ENCODE results near the gene MYO5A.

Gene MYO5A

GRCh38 chr15:52337198-52337853 lies 191.4 kb downstream of the MYO5A start:
- FAIRE-seq: peak; percentile 88
- TF ChIP-seq POLR2A (IDR thresholded peaks at IDR 0.05; ENCODE audit: low read depth, low read length): no peak
- DNase-seq (ENCODE audit: insufficient read length, low spot score): peak; percentile 26

- TF ChIP-seq POLR2A (IDR thresholded peaks at IDR 0.05; ENCODE audit: low read depth, low read length): no peak
- DNase-seq (ENCODE audit: insufficient read length, low spot score) (no peak), FAIRE-seq (no peak)
Measured at GRCh38 chr15:52336529-52336928, 192.2 kb downstream of the MYO5A start.

GRCh38 chr15:52334491-52335160 lies 194.1 kb downstream of the MYO5A start:
- FAIRE-seq: no peak
- no peak for DNase-seq (ENCODE audit: insufficient read length, low spot score)
- TF ChIP-seq POLR2A (IDR thresholded peaks at IDR 0.05; ENCODE audit: low read depth, low read length): no peak

- DNase-seq (ENCODE audit: insufficient read length, low spot score): peak; percentile 9
- FAIRE-seq: peak; percentile 93
- TF ChIP-seq POLR2A (IDR thresholded peaks at IDR 0.05; ENCODE audit: low read depth, low read length): no peak
Measured at GRCh38 chr15:52331490-52332240, 197.0 kb downstream of the MYO5A start.

- no peak for TF ChIP-seq POLR2A (IDR thresholded peaks at IDR 0.05; ENCODE audit: low read depth, low read length)
- FAIRE-seq (no peak), DNase-seq (ENCODE audit: insufficient read length, low spot score) (no peak)
Measured at GRCh38 chr15:52329987-52330386, 198.7 kb downstream of the MYO5A start.

GRCh38 chr15:52329150-52329549 lies 199.5 kb downstream of the MYO5A start:
- FAIRE-seq: no peak
- no peak for TF ChIP-seq POLR2A (IDR thresholded peaks at IDR 0.05; ENCODE audit: low read depth, low read length)
- DNase-seq (ENCODE audit: insufficient read length, low spot score): no peak

- FAIRE-seq (no peak), DNase-seq (ENCODE audit: insufficient read length, low spot score) (no peak)
- no peak for TF ChIP-seq POLR2A (IDR thresholded peaks at IDR 0.05; ENCODE audit: low read depth, low read length)
Measured at GRCh38 chr15:52328680-52329079, 200.0 kb downstream of the MYO5A start.

GRCh38 chr15:52326756-52327155 lies 201.9 kb downstream of the MYO5A start:
- TF ChIP-seq POLR2A (IDR thresholded peaks at IDR 0.05; ENCODE audit: low read depth, low read length): no peak
- FAIRE-seq (no peak), DNase-seq (ENCODE audit: insufficient read length, low spot score) (no peak)

- no peak for TF ChIP-seq POLR2A (IDR thresholded peaks at IDR 0.05; ENCODE audit: low read depth, low read length)
- FAIRE-seq (no peak), DNase-seq (ENCODE audit: insufficient read length, low spot score) (no peak)
Measured at GRCh38 chr15:52324109-52324508, 204.6 kb downstream of the MYO5A start.

- FAIRE-seq (no peak), DNase-seq (ENCODE audit: insufficient read length, low spot score) (no peak)
- no peak for TF ChIP-seq POLR2A (IDR thresholded peaks at IDR 0.05; ENCODE audit: low read depth, low read length)
Measured at GRCh38 chr15:52318729-52319500, 209.8 kb downstream of the MYO5A start.

GRCh38 chr15:52317688-52318087 lies 211.0 kb downstream of the MYO5A start:
- DNase-seq (ENCODE audit: insufficient read length, low spot score) (no peak), FAIRE-seq (no peak)
- TF ChIP-seq POLR2A (IDR thresholded peaks at IDR 0.05; ENCODE audit: low read depth, low read length): no peak

- DNase-seq (ENCODE audit: insufficient read length, low spot score) (no peak), FAIRE-seq (no peak)
- no peak for TF ChIP-seq POLR2A (IDR thresholded peaks at IDR 0.05; ENCODE audit: low read depth, low read length)
Measured at GRCh38 chr15:52317022-52317421, 211.7 kb downstream of the MYO5A start.

GRCh38 chr15:52309154-52309548 lies 219.5 kb downstream of the MYO5A start:
- DNase-seq (ENCODE audit: insufficient read length, low spot score): no peak
- no peak for TF ChIP-seq POLR2A (IDR thresholded peaks at IDR 0.05; ENCODE audit: low read depth, low read length)
- no peak for FAIRE-seq

Data from H54 (cell line).